Stomach (tissue), 4 donors: Measurements from ENCODE around the gene EN1.

Source experiments
- POLR2AphosphoS5 ChIP-seq, 3 donors: sonication (generic); formaldehyde crosslinking; IDR thresholded peaks; one replicate each; pipeline ENCODE4 v1.6.1; 2016; ENCODE audit warnings: antibody characterized with exemption in 3 of 3
- TF ChIP-seq, protein P1 (sequence below), 7 experiments: fragments of 450-650 bp in 4 of 7; fragments of 200-600 bp in 3 of 7; sonication (generic) in 3 of 7; IDR thresholded peaks; one replicate each; pipeline ENCODE4 v1.5.1; 2016 to 2019; ENCODE audit warnings: antibody characterized with exemption in 7 of 7, control low read depth in 2 of 7, mild to moderate bottlenecking in 1 of 7

- TF ChIP-seq, protein P1, sequence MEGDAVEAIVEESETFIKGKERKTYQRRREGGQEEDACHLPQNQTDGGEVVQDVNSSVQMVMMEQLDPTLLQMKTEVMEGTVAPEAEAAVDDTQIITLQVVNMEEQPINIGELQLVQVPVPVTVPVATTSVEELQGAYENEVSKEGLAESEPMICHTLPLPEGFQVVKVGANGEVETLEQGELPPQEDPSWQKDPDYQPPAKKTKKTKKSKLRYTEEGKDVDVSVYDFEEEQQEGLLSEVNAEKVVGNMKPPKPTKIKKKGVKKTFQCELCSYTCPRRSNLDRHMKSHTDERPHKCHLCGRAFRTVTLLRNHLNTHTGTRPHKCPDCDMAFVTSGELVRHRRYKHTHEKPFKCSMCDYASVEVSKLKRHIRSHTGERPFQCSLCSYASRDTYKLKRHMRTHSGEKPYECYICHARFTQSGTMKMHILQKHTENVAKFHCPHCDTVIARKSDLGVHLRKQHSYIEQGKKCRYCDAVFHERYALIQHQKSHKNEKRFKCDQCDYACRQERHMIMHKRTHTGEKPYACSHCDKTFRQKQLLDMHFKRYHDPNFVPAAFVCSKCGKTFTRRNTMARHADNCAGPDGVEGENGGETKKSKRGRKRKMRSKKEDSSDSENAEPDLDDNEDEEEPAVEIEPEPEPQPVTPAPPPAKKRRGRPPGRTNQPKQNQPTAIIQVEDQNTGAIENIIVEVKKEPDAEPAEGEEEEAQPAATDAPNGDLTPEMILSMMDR (IDR thresholded peaks at IDR 0.05): no peak
- TF ChIP-seq POLR2AphosphoS5 (IDR thresholded peaks at IDR 0.05): no peak
These were observed 36.7 kb downstream of the EN1 start for GRCh38 chr2:118810766-118811165.
